HUDEP-2 (cell line): Measurements from ENCODE around the gene OR2AG1.
A peak's percentile ranks its signal among the peaks of the same experiment; 100 is the strongest.

Source experiments
- DNase-seq, 76 experiments: peaks; one replicate each; lab custom pipeline; 2025; ENCODE audit not compliant: unreplicated experiment in 76 of 76; lab: John Stamatoyannopoulos, UW

Gene OR2AG1

GRCh38 chr11:6782720-6783119 lies at the start of gene OR2AG1:
OR2AG1 (plus strand) TSS chr11:6783020; CDS start chr11:6785038, 2,018 bp downstream.
- DNase-seq = no peak

- no peak for DNase-seq
Measured at GRCh38 chr11:6733326-6734275, 49.2 kb upstream of the OR2AG1 start.

- no peak for DNase-seq
Measured at GRCh38 chr11:6734616-6735015, 48.2 kb upstream of the OR2AG1 start.

- no peak for DNase-seq
Measured at GRCh38 chr11:6735306-6735705, 47.5 kb upstream of the OR2AG1 start.

GRCh38 chr11:6736495-6737121 lies 46.2 kb upstream of the OR2AG1 start:
- DNase-seq = no peak

GRCh38 chr11:6737872-6738466 lies 44.9 kb upstream of the OR2AG1 start:
- DNase-seq = peak in 30 of 76 experiments; percentile 1 to 61 (median 21)

- DNase-seq = no peak
Measured at GRCh38 chr11:6738590-6738989, 44.2 kb upstream of the OR2AG1 start.

GRCh38 chr11:6742260-6742659 lies 40.6 kb upstream of the OR2AG1 start:
- no peak for DNase-seq

- DNase-seq = no peak
Measured at GRCh38 chr11:6745018-6745417, 37.8 kb upstream of the OR2AG1 start.

- DNase-seq = no peak
Measured at GRCh38 chr11:6745465-6746015, 37.3 kb upstream of the OR2AG1 start.

GRCh38 chr11:6746086-6746618 lies 36.7 kb upstream of the OR2AG1 start:
- DNase-seq = no peak

- DNase-seq = no peak
Measured at GRCh38 chr11:6746626-6747025, 36.2 kb upstream of the OR2AG1 start.

- DNase-seq = no peak
Measured at GRCh38 chr11:6747097-6747668, 35.6 kb upstream of the OR2AG1 start.

GRCh38 chr11:6755303-6755952 lies 27.4 kb upstream of the OR2AG1 start:
- peak in 15 of 76 experiments; percentile 2 to 30 (median 7) for DNase-seq

- DNase-seq = no peak
Measured at GRCh38 chr11:6755953-6756347, 26.9 kb upstream of the OR2AG1 start.

- peak in 21 of 76 experiments; percentile 1 to 46 (median 16) for DNase-seq
Measured at GRCh38 chr11:6757373-6757967, 25.4 kb upstream of the OR2AG1 start.

- DNase-seq = peak in 1 of 76 experiments; percentile 9
Measured at GRCh38 chr11:6771926-6772893, 10.6 kb upstream of the OR2AG1 start, which contains the start of gene OR2AG2. OR2AG2 (minus strand) TSS chr11:6771976; CDS start chr11:6768957, 3,019 bp downstream.

- no peak for DNase-seq
Measured at GRCh38 chr11:6778518-6778917, 4.3 kb upstream of the OR2AG1 start.
